ENCODE measurements around the gene TOR1AIP1.

- TF ChIP-seq EZH2 (IDR thresholded peaks at IDR 0.05; ENCODE audit: insufficient read depth, poor library complexity, severe bottlenecking), result no peak
- no peak for TF ChIP-seq EZH2phosphoT487 (IDR thresholded peaks at IDR 0.05; ENCODE audit: insufficient read depth, low read depth)
Observed at GRCh38 chr1:179889589-179889988, 7.5 kb downstream of the TOR1AIP1 start.
